Fibroblast of skin of right quadriceps (primary cell): ENCODE results near the gene PRRT1B.

ENCODE experiments used
- DNase-seq: peaks from one replicate; pipeline ENCODE4 v3.0.0-alpha.2; 2013

PRRT1B gene

DNA sequence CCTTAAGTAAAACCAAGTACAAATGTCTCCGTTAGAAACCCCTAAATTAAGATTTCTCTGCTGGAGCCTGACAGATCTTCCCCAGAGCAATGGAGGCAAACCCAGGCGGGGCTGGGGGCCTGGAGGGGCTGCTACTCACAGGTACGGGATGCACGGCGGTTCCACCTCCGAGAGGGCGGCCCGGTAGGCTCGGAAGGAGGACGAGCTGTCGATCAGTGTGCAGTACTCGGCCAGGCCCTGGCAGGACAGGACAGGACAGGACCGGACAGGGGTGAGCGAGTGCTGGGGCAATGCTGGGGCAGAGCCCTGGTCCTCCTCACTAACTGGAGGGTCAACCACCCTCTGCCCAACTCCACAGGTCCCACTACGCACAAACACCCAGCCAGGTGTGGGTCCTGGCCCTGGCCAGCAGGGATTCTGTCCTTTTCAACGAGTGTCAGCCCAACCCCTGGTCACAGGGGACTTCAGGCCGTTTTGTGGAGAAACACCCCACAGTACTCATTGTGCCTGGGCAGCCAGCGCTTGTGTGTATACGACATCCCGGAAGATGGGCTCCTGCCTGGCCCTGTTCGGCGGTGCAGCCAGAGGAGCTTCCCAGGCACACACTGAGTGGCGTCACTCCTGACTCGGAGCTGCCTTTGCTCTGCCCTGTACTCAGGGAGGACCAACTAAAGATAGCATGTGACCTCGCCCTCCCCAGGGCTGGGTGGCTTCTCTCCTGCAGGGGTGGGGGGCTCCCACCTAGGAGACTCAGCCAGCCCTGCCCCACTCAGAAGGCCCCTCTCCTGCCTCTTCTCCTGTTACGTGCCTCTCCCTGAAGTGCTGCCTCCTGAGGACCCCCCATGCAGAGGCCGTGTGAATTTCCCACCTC is 37.4 kb downstream of the PRRT1B start:
- DNase-seq, result no peak

DNA sequence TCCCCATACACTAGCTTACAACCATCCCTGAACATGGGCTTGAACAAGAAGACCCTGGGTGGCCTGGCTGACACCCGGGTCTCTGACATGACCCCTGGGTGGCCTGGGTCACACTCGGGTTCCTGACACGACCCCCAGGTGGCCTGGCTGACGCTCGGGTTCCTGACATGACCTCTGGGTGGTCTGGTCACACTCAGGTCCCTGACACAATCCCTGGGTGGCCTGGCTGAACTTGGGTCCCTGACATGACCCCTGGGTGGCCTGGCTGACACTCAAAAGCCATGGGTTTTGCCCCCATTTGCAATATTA is 38.0 kb downstream of the PRRT1B start:
- no peak for DNase-seq

DNA sequence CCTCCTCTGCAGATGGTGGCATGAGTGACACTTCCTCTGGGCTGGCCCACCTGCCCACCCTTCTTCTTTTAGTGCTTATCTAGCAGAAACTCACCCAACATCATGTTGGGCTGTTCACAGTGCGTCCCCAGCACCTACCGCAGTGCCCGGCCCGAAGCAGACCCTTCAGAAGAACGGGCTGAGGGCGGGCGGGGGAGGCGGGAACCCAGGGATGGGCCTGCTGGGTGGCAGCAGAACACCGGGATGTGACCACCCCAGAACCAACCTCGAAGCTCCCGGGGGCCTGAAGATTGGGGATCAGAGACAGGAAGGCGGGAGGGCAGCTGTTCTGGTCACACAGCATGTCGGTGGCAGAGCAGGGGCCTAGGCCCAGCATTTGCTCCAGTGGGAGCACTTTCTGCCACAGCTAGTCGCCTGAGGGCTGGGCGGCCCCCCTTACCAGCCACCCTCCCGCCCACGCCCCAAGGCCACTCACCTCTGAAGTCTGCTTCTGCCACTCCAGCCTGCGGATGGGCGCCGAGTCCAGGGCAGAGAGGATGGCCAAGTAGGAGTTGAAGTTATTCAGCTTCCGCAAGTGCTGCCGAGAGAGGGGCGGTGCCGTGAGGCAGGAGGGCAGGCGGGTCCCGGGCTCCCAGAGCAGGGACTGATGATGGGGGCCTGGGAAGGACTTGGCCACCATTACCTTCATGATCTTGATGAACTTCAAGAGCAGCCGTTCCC is 38.7 kb downstream of the PRRT1B start:
- DNase-seq, result no peak

DNA sequence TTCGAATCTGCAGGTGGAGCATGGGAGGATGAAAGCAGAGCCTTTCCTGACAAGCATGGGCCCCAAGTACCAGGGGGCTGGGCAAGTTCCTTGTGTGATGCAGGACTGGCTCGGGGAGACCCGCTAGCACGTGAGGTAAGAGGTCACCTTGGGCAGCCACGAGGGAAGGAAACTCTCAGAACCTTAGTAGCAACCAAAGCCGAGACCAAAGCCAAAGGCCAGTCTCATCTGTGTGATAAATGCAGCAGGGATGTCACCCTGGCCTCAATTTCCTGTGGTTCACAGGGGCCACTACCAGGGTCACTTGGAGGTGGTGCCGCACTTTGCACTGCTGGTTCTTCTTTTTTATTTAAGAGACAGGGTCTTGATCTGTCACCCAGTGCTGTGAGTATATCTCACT is 39.5 kb downstream of the PRRT1B start:
- no peak for DNase-seq

DNA sequence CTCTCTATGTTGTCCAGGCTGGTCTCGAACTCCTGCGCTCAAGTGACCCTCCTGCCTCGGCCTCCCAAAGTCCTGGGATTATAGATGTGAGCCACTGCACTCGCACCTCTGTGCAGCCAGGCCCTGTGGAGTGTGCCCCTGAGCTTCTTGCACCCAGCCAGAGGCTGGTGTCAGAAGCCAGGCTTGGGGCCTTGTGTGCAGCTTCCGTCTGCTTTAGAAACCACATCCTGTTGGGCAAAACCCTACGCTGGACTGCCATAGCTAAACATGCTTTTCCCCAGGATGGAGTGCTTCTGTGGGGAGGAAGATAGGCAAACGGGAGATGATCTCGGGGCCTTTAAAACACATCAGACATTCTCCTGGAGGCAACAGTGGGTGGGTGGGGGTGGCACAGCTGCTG is 40.1 kb downstream of the PRRT1B start:
- no peak for DNase-seq

DNA sequence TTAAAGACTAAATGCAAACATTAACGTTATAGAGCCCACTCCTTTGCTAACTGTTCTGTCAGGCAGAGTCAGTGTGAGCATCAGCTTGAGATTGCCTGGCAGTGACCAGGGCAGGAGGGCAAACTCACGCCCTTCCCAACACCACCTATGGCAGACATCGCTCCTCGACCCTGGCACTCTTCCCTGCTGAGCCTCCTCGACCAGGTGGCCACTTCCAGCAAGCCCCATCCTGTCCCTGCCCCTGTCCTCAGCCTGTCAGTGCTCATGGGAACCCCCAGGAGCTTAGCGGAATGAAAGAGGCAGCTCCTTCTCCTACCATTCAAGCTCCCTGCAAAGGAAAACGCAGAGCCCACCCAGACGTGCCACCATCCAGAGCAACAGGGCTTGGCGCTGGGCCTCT is 42.0 kb downstream of the PRRT1B start:
- no peak for DNase-seq

DNA sequence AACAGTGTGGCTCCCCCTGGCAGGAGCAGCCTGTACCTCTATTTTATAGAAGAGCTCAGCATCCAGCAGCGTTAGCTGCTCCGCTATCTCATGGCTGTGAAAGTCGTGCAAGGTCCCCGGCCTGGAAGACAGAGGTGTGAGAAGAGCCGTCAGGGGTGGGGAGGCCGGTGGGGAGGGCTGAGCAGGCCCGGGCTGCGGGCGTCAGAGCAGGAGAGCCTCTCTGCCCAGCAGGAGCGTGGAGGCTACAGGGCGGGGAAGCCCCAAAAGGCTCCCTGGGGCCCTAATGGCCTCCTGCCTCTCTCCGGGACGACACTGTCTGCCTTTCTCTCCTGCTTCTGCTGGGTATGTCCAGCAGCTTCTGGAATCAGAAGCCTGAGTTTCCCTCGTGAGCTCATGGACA is 42.6 kb downstream of the PRRT1B start:
- DNase-seq, result no peak

DNA sequence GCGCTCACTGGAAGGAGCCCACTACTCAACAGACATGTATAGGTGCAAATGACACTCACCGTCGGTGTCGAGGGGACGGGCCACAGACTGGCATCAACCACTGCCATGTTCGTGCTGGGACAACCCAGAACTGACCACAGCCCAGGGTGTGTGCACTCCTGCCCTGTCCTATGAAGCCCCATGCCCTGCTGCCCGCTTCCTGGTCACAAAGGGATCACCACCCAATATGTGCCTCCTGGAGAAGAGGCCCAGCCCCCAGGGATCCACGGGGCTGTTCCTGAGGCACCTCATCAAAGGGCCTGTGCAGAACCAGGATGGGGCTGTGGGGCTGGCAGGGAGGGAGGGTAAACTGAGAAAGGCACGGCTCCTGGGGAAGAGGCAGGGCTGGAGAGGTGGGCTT is 43.1 kb downstream of the PRRT1B start:
- no peak for DNase-seq

DNA sequence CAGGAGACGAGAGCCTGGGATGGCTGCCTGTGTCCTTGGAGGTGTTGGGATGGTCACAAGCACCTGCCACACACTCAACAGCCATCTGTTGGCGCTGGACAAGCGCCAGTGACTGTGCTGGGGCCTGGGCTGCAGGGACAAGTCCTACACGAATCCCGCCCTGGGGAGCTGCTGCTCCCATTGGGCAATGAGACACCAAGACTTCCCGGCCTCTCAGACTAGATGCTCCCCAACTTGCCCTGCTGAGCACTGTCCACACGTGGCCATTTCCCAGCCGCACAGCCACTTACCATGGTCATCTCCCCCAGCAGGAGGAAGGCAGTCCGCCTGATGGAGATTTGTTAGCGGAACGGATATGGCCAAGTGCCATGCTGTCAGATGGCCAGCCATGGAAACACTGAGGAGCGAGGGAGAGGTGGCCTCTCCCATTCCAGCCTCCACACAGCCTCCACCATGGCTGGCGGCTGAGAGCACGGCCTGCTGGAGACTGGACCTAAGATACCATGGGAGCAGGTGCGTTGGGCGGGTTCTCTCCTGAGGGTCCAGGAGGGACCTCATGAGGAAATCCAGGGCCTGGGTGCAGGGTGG is 43.9 kb downstream of the PRRT1B start:
- DNase-seq, result no peak

DNA sequence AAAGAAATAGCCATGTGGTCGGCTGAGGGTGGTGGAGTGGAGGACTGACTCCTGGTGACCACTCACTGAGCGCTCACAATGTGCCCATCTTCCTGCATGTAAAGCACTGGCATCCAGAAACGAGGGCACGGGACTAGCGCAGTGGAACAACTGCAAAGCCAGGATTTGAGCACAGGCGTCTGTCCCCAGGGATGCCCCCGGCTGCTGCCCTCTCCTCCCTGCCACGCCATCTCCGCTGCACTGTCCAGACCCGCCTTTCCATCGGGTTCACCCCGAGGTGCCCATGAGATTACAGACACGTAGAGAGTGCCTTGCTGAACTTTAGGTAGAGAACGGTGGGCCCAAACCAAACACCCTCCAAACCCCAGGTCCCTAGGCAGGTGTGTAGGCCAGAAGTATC is 44.7 kb downstream of the PRRT1B start:
- no peak for DNase-seq

DNA sequence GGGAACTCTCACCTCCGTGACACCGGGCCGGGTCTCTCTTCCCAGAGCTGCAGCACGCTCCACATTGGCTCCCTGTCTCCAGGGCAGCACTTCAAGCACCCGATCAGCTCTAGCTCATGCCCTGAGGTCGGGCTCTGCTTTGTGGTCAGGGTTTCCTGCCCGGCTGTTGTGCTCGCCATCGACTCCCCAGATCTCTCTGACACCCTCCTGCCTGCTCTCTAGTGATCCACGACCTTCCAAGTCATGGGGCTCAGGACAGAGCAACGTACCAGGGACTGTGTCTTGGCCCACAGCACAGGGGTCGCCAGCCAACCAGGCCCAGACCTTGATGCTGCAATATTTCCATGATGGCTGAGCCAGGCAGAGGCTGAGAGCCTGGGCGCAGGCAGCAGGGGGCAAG is 45.1 kb downstream of the PRRT1B start:
- DNase-seq, result no peak

DNA sequence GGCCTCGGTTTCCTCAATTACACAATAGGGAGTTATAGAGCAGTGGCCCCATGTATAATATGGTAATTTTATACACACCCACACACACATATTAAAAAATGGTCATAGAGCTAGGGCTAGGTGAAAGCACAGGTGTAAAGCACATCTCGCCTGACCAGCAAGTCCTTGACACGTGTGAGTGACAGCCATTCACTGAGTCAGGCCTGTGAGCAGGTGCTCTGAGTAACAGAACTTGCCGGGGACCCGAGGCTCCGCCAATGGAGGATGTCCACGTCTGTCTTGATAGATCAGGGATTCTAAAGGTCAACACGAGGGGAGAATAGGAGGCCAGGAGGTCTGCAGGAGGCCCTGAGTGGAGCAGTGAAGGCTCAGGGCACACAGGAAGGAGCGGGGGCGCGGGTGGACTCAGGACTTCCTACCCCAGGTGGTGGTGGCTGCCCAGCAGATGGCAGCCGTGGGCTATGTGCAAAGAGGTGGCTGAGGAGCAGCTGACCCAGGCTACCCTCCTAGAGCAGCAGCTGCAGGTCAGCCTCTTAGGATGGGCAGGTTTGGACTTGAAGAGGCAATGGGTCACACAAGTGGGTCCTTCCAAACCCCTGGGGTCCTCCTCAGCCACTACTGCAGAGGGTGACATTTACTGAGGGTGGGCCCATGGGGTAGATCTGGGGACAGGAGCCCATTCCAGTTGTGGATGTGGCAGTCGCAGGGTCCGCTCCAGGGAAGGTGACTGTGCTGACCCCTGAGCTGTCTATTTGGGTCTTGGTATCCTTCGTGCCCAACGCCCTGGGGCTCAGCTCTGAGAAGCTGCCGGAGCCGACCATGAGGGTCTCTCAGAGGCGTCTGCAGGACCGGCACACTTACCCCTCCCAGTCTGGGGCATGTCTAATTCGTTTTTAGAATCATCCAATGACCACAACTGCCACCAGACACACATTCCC is 45.9 kb downstream of the PRRT1B start:
- peak; percentile 62 for DNase-seq

DNA sequence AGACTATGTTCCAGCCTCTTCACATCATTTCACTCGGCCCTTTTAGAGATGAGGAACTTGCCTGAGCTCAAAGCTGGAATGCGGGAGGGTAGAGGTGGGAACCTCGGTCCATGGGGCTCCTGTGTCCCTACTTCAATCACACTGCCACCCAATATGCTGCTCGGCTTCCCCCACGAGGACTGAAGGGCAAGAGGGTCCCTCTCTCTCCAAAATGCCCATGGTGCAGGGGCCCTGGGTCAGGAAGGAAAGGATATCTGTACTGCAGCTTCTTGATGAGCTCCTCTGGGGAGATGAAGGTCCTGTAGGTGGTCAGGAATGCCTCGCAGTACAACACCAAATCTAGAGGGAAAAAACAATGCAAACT is 46.5 kb downstream of the PRRT1B start:
- DNase-seq, result no peak

DNA sequence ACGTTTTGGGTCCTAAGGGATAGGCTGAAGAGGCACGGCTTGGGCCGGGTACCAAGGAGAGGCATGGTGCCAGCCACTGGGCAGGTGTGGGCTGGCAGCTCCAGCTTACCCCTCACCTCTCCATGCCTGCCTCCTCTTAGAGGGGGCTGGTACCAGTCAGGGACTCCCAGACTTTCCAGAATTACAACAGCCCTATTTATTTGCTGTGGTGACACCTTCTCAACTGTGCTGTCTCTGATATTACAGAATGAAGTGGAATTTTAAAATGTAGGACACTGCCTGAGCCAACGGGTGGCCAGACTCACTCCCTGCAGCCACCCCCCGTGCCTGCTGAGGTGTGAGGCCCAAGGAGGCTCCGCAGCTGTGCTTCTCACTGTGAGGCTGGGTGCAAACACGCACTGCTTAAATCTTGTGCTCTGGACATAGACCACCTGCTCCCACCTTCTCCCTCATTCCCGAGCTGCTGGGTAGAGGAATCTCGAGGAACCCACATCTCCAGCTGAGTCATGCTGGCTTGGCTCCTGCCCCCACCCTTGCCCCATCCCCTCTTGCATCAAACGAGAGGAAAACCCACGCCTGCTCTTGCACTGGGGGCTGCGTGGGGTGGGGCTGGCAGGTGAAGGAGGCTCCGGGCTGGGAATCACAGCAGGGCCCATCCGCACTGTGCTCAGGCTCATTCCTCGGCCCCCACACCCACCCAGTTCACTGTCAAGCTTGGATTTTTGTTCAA is 47.9 kb downstream of the PRRT1B start:
- DNase-seq, result no peak

DNA sequence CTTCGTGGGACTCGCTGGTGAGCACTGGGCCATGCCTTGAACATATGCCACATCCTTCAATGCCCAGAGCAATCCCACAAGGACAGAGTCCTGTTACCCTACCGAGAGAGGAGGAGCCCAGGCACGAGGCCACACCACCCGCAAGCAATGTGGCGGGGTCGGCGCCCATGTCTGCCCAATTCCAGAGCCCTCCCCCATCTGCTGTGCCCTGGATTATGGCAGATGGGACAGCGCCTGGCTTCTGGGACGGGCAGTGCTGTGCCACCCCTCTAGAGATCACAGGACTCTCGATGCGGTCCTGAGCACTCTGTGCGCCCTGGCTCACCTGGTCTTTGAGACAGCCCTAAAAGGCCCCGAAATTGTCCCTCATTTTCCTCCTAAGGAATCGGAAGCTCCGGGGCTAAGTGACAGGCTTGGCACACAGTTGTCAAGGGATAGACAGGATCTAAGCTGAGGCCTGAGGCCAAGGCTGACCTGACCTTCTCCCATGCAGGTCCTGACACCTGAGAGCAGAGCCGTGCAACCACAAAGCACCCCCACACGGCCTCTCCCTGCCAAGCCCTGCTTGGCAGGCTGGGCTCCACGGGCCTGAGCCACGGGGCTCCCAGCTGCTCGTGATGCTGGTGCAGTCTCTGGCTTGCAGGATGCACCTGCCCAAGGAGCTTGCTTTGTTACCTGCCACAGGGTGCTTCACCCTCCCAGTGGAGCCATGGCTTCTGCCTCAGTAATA is 48.8 kb downstream of the PRRT1B start:
- no peak for DNase-seq

DNA sequence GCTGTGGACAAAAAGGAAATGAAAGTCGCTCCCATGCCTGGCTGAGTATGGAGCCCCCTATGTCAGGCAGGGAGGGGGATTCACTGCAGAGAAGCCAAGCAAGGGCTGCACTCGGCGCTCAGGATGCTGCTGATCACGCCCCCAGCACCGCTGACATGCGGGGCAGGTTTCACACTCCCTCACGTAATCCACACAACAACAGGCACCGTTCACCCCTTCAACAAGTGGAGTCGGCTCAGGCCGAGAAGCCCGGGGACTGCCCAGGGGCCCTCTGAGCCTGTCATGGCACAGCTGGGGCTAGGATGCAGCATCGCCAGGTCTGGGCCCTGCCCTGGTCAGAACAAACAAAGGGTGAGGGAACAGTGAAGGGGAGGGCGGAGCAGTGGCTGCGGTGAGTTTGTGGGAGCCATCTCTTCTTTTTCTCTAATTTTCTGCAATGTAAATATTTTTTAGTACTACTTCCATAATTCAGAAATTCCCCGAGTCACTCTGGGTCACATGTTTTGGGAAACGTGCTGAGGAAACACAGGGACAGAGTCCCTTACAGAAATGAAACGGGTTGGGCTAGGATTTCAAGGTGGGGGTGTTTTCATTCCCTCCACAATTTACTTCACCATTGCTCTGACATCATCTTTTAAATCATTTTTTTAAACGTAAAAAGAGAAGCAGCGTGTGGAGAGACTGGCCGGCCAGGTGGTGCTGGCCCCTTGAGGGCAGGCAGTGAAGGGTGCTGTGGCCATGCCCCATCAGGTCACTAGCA is 49.8 kb downstream of the PRRT1B start:
- DNase-seq, result no peak

DNA sequence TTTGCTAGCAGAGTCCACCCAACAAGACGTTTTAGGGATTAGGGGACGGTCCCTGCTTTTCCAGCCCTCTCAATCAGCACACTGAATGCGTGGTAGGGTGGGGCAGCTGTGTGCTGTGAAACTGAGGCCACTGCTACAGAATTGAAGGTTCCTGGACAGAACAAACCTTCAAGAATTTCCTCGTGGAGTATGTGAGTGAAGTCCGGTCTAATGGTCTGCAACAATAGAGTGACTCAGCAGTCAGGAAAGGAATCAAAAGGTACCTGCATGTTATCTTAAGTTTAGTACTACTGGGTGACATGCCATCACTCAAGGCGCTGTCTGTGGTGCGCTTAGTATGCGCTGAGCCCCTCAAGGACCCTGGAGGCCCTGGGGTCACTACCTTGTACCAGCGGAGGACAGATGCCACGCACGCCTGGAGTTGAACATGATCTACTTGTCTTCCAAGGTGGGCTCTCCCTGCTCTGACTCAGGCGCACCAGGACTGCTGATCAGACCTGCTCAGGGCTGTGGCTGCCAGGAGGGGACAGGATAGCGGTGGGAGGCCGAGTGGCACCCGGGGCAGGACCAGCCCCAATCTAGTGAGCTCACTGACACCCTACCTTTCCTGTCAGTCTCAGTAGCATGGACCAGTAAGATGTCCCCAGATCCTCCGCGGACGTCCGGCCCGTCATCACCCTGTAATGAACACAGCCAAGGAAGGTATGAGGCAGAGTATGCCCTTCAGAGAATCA is 50.5 kb downstream of the PRRT1B start:
- DNase-seq, result no peak

DNA sequence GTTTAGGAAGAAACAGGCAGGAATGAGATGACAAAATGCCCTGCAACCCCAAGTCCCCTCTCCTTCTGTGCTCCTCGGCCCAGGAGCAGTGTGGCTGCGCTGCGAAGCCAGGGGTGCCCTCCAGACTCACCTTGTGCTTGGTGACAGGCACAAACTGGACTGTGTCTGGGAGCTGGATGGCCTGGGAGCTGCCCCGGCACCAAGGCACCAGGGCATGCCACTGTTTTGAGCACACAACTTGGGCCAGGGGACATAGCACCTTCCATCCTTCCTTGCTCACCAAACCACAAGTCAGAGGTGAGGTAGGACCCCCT is 51.1 kb downstream of the PRRT1B start:
- no peak for DNase-seq

DNA sequence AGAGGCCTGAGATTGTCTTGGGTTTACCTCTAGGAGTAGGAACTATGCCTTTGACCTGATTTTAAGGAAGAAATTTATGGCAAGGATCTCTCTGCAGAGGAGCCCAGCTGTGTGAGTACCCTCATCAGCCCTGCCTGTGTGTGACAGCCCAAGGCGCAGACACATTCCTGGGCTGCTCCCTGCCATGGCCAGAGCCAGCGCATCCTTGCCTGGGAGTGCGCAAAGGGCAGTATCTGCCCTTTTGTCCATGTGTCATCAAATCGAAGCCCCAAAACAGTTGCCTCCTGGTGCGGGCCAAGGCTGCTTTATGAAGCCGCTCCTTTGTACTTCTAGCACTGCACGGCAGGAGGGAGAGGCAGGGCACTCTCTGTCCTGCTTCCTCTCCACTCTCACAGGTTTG is 51.9 kb downstream of the PRRT1B start:
- DNase-seq, result no peak

DNA sequence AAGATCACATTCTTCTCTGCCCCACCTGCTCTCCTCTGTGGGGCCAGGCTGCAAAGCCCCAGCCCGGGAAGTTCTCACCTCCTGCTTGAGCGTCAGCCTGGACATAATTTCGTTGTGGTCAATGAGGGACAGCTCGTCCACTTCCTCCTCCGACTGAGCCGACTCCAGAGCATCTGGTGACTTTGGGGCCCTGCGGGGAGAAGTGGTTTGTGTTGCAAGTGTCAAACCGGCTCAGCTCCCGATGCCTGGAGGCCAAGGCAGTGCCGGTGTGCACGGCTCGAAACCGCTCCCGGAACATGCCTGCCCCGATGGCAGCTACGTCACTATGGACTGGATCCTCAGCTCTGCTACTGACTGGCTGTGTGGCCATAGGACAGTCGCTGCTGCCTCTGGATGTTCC is 52.8 kb downstream of the PRRT1B start:
- no peak for DNase-seq
